OCI-LY3 (cell line): ENCODE results near the gene ZNF425.
A peak's percentile ranks its signal among the peaks of the same experiment; 100 is the strongest.
"Not testable (repeated sequence)": the region's sequence is repeated elsewhere in the genome, so short reads cannot be mapped to it uniquely, and the experiment has no call there.

Source experiments
- H2AFZ ChIP-seq: fragments of 200-600, 300-600 bp; shearing (Covaris generic); 2 replicates; pipeline ENCODE4 v1.6.0; 2014; ENCODE audit warnings: antibody characterized with exemption, low read depth, low read length
- H3K27ac ChIP-seq: fragments of 200-600, 300-600 bp; sonication (generic); 2 replicates; pipeline ENCODE4 v1.5.1; 2014; ENCODE audit warnings: mild to moderate bottlenecking, low read length, moderate library complexity, mixed read lengths
- H3K27me3 ChIP-seq: fragments of 200-600, 300-600 bp; sonication (generic); 2 replicates; pipeline ENCODE4 v1.6.1; 2014; ENCODE audit warnings: low read depth, low read length, mixed read lengths
- H3K36me3 ChIP-seq: fragments of 200-600, 300-600 bp; sonication (generic); replicated peaks from 2 replicates; pipeline ENCODE3; 2014; ENCODE audit warnings: low read depth, low read length, mixed read lengths
- H3K4me1 ChIP-seq: fragments of 300-600, 200-600 bp; sonication (generic); 2 replicates; pipeline ENCODE4 v1.6.1; 2014; ENCODE audit warnings: low read length, mixed read lengths
- H3K4me2 ChIP-seq: fragments of 200-600, 300-600 bp; sonication (generic); 2 replicates; pipeline ENCODE4 v1.6.1; 2014; ENCODE audit warnings: low read length, mixed read lengths
- H3K4me3 ChIP-seq: fragments of 300-600, 200-600 bp; sonication (generic); 2 replicates; pipeline ENCODE4 v1.5.1; 2014; ENCODE audit warnings: antibody characterized with exemption, mild to moderate bottlenecking, low read length, moderate library complexity
- H3K79me2 ChIP-seq: fragments of 300-600, 200-600 bp; shearing (Covaris generic); 2 replicates; pipeline ENCODE4 v1.6.1; 2014; ENCODE audit warnings: mild to moderate bottlenecking, low read length, mixed read lengths
- H3K9ac ChIP-seq: fragments of 300-600, 200-600 bp; shearing (Covaris generic); 2 replicates; pipeline ENCODE4 v1.6.0; 2014; ENCODE audit warnings: mild to moderate bottlenecking, low read length, moderate library complexity
- H3K9me3 ChIP-seq: fragments of 200-600, 300-600 bp; shearing (Covaris generic); 2 replicates; pipeline ENCODE4 v1.6.1; 2014; ENCODE audit warnings: low read length, mixed read lengths; ENCODE audit not compliant: insufficient read depth
- H4K20me1 ChIP-seq: fragments of 200-600, 300-600 bp; sonication (generic); 2 replicates; pipeline ENCODE4 v1.6.1; 2016; ENCODE audit warnings: low read length, mixed read lengths; ENCODE audit not compliant: insufficient read depth
- EZH2phosphoT487 ChIP-seq: fragments of 200-600 bp; shearing (Covaris generic); IDR thresholded peaks from 2 replicates; pipeline ENCODE4 v1.6.1; 2018; ENCODE audit warnings: antibody characterized with exemption, mixed run types, low read depth
- TF ChIP-seq, protein P1 (sequence below): fragments of 200-600, 300-600 bp; sonication (generic); IDR thresholded peaks from 2 replicates; pipeline ENCODE4 v1.5.1; 2014; ENCODE audit warnings: antibody characterized with exemption, low read length, low read depth

The ZNF425 gene

GRCh38 chr7:149070372-149071125, 55.6 kb downstream of the ZNF425 start:
- no peak overlapping the region for H3K4me2 ChIP-seq
- no peaks in the 10 kb centered on the region for H3K79me2 ChIP-seq
- H3K9ac ChIP-seq = no peak overlapping the region
- H3K4me1 ChIP-seq = peaks cover 10% of the 10 kb centered on the region; the same call in 1 of the 2 replicates
- no peak for TF ChIP-seq EZH2phosphoT487
- TF ChIP-seq, protein P1, sequence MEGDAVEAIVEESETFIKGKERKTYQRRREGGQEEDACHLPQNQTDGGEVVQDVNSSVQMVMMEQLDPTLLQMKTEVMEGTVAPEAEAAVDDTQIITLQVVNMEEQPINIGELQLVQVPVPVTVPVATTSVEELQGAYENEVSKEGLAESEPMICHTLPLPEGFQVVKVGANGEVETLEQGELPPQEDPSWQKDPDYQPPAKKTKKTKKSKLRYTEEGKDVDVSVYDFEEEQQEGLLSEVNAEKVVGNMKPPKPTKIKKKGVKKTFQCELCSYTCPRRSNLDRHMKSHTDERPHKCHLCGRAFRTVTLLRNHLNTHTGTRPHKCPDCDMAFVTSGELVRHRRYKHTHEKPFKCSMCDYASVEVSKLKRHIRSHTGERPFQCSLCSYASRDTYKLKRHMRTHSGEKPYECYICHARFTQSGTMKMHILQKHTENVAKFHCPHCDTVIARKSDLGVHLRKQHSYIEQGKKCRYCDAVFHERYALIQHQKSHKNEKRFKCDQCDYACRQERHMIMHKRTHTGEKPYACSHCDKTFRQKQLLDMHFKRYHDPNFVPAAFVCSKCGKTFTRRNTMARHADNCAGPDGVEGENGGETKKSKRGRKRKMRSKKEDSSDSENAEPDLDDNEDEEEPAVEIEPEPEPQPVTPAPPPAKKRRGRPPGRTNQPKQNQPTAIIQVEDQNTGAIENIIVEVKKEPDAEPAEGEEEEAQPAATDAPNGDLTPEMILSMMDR = no peak
- no peak overlapping the region for H3K27ac ChIP-seq
- no peak overlapping the region for H3K4me3 ChIP-seq
- H3K27me3 ChIP-seq = no peaks in the 10 kb centered on the region
- no peaks in the 10 kb centered on the region for H3K9me3 ChIP-seq
- no peaks in the 10 kb centered on the region for H4K20me1 ChIP-seq
- H2AFZ ChIP-seq = no peak overlapping the region
- peaks cover 27% of the 10 kb centered on the region for H3K36me3 ChIP-seq

DNA sequence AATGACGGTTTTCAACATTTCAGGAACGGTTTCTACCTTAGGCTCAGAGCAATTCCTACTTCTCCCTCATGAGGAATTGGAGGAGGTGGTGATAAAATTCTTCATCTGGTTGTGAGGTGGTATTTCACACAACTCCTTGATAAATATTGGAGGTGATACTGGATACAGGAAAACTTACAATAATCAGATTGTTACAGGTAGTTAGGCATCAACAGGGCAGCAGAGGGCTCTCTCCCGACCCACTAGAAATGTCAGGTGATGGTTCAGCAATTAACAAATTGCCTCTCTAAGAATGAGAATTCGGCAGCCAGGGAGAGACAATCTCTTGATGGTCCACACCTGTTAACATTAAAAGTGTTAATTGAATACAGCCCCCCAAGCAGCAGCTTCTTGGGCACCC, 58.3 kb downstream of the ZNF425 start:
- H3K36me3 ChIP-seq = peaks cover 23% of the 10 kb centered on the region
- H3K4me1 ChIP-seq = peaks cover 14% of the 10 kb centered on the region
- H4K20me1 ChIP-seq = no peaks in the 10 kb centered on the region
- H2AFZ ChIP-seq = no peak overlapping the region
- no peaks in the 10 kb centered on the region for H3K27me3 ChIP-seq
- no peak overlapping the region for H3K4me3 ChIP-seq
- H3K27ac ChIP-seq = no peak overlapping the region
- peaks cover 2% of the 10 kb centered on the region; the same call in 1 of the 2 replicates for H3K79me2 ChIP-seq
- TF ChIP-seq, protein P1 = peak; percentile 44
- no peak for TF ChIP-seq EZH2phosphoT487
- no peak overlapping the region for H3K4me2 ChIP-seq
- H3K9me3 ChIP-seq = no peaks in the 10 kb centered on the region
- no peak overlapping the region for H3K9ac ChIP-seq

DNA sequence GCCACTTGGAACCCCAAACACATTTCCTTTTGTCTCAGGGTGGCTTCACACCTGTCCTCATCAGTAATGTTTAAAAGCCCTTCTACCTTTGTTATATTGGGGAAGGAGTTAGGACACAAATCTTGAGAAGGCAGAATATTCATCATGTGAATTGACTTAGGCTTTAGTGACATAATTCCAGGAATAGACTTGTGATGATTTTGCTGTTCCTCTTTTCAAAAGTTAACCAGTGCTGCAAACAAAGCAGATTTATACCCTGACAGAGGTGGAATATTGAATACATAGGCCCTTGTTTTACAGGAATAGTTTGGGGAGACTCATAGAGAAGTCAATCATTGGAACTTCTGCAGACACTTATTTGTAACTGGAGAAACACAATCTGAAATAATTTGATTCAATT, 62.6 kb downstream of the ZNF425 start:
- Histone ChIP-seq H3K4me1 (peaks cover 31% of the 10 kb centered on the region), H3K4me3 (no peak overlapping the region), H3K27ac (peak overlapping the region; percentile 15; the same call in 1 of the 2 replicates), H3K79me2 (peaks cover 2% of the 10 kb centered on the region; the same call in 1 of the 2 replicates), H3K36me3 (peaks cover 3% of the 10 kb centered on the region), H3K4me2 (peak overlapping the region; percentile 29), H3K9ac (no peak overlapping the region), H4K20me1 (no peaks in the 10 kb centered on the region), H2AFZ (no peak overlapping the region), H3K9me3 (no peaks in the 10 kb centered on the region), H3K27me3 (no peaks in the 10 kb centered on the region)
- TF ChIP-seq, protein P1 = no peak
- TF ChIP-seq EZH2phosphoT487 = no peak

DNA sequence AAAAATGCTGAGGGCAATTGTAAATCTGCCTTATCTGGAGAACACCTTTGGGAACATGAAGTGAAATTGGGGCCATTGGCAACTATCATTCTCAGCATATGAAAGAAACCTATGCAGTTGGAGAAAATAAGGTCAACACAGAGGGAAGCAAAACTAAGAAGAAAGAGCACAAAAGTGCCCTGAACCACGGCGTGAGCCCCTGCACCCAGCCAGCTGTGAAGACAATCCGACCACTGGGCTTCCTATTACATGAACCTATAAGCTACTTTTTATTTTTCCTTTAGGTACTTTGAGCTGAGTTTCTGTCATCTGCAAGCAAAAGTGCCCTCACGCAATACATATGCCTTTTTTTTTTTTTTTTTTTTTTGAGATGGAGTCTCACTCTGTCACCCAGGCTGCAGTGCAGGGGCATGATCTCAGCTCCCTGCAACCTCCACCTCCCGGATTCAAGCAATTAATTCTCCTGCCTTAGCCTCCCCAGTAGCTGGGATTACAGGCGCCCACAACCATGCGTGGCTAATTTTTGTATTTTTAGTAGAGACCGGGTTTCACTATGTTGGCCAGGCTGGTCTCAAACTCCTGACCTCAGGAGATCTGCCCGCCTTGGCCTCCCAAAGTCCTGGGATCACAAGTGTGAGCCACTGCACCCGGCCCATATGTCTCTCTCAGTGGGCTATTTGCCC, 63.8 kb downstream of the ZNF425 start:
- H4K20me1 ChIP-seq, H2AFZ ChIP-seq, H3K4me3 ChIP-seq, H3K36me3 ChIP-seq, H3K9me3 ChIP-seq, H3K9ac ChIP-seq, H3K27me3 ChIP-seq, H3K79me2 ChIP-seq: not testable (repeated sequence)
- Histone ChIP-seq H3K4me1 (peaks cover 31% of the 10 kb centered on the region), H3K27ac (peak overlapping the region; percentile 4; the same call in 1 of the 2 replicates), H3K4me2 (peak overlapping the region; percentile 33)
